GM13976 (cell line): ENCODE data around the gene NOL9.

Experiments used
- DNase-seq: peaks from one replicate; pipeline ENCODE4 v3.0.0; 2012; ENCODE audit warnings: low spot score
- CTCF ChIP-seq: IDR thresholded peaks from 2 replicates; pipeline ENCODE4 v1.5.1; 2012; ENCODE audit warnings: borderline replicate concordance, mild to moderate bottlenecking; ENCODE audit not compliant: insufficient read depth; ENCODE audit errors: extremely low read depth, missing control alignments, control extremely low read depth
- in situ Hi-C: fragments of 300-500 bp; cut with MboI; formaldehyde crosslinking; loops from one replicate; pipeline ENCODE4 v1.12.0; 2022; ENCODE audit warnings: low sequenced_read_pairs, mixed read lengths, inconsistent platforms; ENCODE audit not compliant: unreplicated experiment

NOL9 gene

GRCh38 chr1:6536291-6536690 is 18.0 kb downstream of the NOL9 start:
- no peak for DNase-seq
- TF ChIP-seq CTCF = no peak
- in situ Hi-C loops = no loop called here

- TF ChIP-seq CTCF = no peak
- DNase-seq = no peak
- in situ Hi-C loops = no loop called here
Measured at GRCh38 chr1:6535214-6535613, 19.1 kb downstream of the NOL9 start.

GRCh38 chr1:6534248-6534822 is 20.0 kb downstream of the NOL9 start:
- DNase-seq = no peak
- in situ Hi-C loops = no loop called here
- no peak for TF ChIP-seq CTCF

- in situ Hi-C loops = no loop called here
- no peak for TF ChIP-seq CTCF
Measured at GRCh38 chr1:6531996-6532395, 22.3 kb downstream of the NOL9 start.

GRCh38 chr1:6530504-6531160 is 23.7 kb downstream of the NOL9 start:
- DNase-seq = no peak
- TF ChIP-seq CTCF = no peak
- in situ Hi-C loops = no loop called here

More at GRCh38 chr1:6531996-6532395, 22.3 kb downstream of the NOL9 start:
- no peak for DNase-seq

GRCh38 chr1:6528492-6528891 is 25.8 kb downstream of the NOL9 start:
- no peak for TF ChIP-seq CTCF
- in situ Hi-C loops = no loop called here
- DNase-seq = no peak

- DNase-seq = no peak
- TF ChIP-seq CTCF = no peak
- in situ Hi-C loops = no loop called here
Measured at GRCh38 chr1:6526316-6526715, 28.0 kb downstream of the NOL9 start.
